ENCODE results near the gene OVCA2.
A peak's percentile ranks its signal among the peaks of the same experiment; 100 is the strongest.

OVCA2 gene

GRCh38 chr17:2067048-2067561, 25.3 kb downstream of the OVCA2 start:
- no peak for DNase-seq

DNA sequence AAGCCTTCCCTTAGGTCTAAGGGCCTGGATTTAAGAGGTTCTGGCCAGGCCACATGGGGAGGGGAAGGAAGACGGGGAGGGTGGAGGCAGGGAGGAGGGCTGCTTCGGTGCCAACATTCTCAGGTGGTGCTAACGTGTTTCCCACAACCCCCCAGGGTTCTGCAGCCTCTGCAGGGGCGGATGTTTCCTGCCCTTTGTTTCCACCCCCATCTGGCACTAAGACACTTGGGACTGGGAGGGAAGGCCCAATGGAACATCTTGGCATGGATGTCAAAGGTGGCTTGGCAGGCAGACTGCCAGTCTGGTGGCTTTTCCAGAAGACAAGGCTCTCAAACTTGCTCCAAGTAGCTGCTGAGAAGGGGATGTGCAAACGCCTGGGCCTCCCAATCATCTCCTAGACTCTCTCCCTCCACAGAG, 25.8 kb downstream of the OVCA2 start:
- DNase-seq, result no peak

- no peak for DNase-seq
Observed at GRCh38 chr17:2068031-2068518, 26.3 kb downstream of the OVCA2 start.

DNA sequence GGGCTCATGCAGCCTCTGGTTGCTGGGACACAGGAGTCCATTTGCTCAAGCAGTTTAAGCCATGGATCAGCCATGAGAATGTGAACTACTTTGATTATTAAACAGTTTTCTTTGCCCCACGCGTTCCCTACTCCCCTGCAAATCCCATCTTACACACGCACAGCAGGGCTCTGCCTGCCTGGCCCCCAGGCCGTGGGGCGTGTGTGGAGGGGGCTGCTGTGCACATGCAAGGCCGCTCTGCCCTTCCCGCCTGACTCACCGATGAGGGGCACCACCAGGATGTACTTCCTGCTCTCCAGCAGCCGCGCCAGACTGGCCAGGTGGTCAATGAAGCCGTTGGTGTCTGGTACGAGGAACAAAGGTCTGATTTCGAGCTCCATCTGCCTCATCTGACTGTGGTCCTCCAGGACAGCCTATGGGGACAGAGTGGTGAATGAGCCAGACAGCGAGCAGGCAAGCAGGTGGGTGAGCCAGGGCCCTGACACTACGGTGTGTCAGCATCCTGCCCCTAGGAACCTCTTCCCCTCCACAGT, 26.8 kb downstream of the OVCA2 start:
- DNase-seq, result no peak

DNA sequence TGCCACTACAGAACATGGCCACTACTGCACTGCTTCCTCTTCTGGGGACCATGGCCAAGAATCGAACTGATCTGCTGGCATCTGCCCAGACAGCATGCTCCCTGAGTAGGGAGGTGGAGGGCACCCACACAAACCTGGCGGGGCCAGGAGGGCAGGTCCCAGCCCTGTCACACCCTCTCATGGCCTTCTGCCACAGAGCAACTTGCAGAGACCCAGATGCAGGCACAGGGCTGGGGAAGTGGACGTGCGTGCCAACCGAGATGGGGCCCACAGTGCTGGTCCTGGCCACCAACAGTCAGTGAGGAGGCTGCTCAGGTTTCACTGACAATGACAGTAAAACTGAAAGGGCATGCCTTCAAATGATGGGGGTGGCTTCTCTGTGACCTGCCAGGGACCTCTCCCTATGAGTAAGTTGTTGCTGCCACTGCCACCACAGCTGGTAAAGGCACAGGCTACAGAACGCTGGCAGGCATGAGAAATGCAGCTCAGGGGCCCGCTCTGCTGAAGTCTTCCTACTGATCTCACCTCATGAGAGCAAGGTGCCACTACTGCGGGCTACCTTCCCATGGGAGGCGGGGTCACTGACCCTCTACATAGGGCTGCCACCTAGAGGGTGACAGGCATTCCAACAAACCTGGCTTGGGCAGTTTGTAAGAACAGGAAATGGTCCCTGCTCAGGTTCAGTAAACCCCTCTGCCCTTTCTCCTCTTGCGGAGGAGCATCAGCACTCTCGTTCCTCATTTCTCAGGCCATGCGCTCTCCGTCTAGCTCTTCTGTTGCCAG, 28.6 kb downstream of the OVCA2 start:
- no peak for DNase-seq

- no peak for DNase-seq
Observed at GRCh38 chr17:2071024-2071385, 29.2 kb downstream of the OVCA2 start.

- no peak for DNase-seq
Observed at GRCh38 chr17:2071455-2072281, 29.8 kb downstream of the OVCA2 start.

DNA sequence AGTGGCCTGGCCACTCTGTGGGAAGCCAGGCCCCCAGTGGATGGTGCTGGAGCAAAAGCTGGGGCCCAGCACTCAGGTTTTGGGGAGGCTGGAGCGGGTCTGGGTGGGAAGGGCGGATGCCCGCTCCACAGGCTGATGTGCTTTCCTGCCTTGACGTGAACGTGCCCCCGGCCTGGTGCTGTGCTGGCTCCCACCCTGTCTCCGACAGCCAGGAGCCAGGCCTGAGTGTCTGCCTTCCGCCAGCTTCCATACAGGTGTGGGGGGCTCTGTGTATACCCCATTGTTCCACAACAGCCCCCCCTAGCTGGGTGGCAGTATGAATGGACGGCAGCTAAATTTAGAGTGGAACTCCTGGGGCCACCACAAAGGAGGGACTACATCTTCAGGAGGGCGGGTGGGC, 33.1 kb downstream of the OVCA2 start:
- no peak for DNase-seq

DNA sequence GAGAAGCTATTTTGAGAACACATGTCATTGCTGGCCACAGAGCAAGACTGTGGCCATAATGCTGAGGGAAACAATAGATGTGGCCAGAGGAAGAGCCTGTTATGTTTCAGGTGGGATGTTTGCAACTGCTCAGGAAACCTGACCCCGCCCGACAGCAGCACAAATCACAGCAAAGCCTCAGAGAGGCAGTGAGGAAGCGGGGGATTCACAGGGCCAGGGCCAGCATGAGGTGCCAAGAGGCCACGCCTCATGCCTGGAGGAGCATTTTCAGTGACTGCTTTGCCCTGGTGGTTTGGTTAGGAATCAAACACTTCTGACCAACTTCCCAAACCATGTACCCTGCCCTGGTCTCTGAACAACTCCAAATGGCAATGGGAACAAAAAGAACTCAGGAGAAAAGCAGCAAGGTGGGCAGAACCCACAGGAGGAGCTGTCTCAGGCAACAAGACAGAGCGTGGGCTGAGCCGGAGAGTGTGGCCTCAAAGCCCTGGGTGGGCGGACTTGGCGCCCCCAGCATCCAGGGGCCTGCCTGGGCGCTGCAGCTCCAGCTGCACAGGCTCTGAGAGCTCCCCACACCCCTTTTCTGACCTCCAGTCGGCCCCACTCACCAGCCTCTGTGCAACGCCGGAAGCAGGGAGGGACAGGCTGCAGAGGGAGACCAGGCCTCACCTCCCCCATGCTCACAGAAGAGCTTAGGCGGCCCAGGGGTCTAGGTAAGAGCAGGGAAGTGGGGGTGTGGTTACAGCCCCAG, 33.7 kb downstream of the OVCA2 start:
- no peak for DNase-seq

- DNase-seq, result no peak
Observed at GRCh38 chr17:2076087-2076984, 34.5 kb downstream of the OVCA2 start.

DNA sequence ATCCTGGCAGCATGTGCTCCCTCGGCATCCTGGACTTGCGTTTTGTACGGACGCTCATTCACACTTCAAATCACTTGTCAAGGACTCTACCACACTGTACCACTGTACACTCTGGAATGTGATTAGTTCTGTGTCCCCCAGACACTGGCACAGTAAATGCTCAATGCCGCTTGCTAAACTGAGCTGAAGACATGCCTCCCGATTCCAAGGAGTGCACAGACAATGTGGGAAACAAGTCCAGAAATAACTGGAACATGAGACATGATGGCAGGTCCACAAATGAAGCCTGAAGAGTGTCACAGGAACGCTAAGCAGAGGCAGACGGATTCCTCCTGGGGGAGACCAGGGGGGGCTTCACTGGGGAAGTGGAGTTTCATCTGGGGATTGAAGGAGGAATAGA, 35.2 kb downstream of the OVCA2 start:
- DNase-seq, result no peak

DNA sequence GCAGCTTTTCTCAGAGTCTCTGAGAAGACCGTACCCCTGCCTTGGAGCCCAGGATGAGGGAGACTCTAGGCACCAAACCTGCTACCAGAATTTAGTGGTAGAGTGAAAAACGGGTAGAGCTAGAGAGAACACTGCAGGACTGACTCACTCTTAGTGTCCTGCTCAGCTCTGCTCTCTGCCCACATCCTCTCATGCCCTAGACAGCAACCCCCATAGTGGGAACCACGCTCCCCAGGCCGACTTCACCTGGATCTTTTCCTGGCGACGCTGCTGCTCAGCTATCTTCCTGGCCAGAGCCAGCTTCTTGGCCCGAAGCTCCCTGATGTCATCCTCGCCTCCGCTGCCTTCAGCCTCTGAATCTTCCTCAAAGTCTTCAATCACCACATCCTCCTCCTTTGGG, 39.7 kb downstream of the OVCA2 start:
- DNase-seq, result no peak

DNA sequence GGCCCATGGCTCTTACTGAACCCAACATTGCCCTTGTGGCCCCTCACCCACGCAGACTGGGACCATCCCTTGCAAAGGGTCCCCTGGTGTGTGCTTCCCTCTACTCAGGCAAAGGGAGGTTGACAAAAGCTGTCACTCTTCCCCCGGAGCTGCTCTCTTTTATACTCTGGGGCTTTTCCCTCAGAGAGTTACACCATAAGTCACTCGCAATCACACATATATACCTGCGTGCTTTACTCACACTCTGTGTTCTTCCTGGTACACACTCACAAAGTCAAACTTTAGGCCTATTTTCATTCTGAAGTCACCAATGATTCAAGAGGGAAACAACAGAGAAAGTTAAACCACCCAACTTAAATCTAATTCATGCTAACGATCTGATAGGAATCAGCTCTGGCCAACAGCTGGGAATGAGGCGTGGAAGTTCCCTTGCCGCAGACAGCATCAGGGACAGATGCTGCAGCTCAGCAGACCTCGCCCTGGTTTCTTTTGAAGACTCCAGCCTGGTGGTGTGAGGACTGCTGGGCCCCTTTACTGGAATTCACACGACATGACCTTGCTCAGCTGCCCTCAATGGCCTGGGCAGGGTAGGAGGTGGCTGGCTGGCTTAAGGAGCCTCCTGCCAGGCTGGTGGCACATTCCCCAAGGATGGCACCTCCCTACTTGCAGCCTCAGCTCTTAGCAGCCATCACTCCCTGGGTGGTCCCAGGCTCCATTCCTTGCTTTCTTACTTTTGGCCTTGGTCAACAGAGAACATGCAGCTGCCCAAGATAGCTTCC, 40.4 kb downstream of the OVCA2 start:
- no peak for DNase-seq

DNA sequence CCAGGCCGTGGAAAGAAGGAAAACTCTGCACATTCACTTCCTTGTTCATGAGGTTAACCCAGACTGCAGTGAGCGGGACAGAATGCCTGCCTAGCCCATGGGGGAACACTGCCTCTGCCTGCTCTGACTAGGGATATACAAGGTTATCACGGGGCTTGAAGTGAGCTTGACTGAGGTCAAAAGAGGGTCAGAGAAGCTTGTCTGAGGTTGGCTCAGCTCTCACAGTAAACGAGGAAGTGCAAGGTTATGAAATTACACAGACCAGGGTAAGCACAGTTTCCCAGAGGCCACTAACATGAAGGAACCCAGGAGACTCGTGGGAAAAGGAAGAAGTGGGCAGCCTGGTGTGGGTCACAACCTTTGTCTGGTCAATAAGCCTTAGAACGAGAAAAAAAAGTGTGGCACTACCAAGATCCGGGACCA, 41.8 kb downstream of the OVCA2 start:
- peak; percentile 52 for DNase-seq

GRCh38 chr17:2084036-2084765, 42.4 kb downstream of the OVCA2 start:
- no peak for DNase-seq

DNA sequence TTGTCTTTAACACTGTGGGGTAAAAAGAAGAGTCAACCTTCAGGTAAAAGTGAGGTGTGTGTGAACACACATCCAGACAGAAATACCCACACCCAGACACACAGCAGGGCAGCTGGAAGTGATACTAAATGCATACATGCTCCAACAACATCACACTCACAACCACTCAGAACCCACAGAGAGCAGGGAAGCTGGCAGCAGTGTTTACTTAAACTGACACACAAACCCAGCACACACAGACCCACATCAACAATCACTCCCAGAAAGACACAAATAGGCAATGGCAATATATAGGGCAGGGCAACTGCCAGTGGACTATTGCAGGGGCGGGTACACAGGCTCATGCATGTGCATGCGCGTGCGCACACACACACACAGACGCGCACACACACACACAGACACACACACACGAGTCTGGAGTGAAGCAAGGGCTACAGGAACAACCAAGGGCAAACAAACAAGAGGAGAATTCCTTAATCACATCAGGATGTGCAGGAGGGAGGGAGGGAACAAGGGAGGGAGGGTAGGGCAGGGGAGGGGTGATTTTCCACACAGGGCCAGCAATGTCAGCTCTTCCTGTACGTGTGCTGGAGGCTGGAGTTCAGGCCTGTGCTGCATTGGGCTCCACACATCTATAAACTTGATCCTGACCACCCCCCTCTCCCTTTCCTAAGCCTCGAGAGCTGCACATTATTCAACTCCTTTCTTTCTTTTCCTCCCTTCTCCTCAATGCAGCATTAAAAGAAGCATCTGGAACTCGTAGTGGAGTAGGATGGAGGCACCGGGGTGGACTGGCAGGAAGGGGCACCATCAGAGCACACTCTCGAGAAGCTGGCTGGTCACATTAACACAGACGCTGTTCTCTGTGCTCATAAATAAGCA, 43.2 kb downstream of the OVCA2 start:
- DNase-seq, result peak; percentile 12

GRCh38 chr17:2085648-2085949, 43.8 kb downstream of the OVCA2 start:
- DNase-seq, result no peak

DNA sequence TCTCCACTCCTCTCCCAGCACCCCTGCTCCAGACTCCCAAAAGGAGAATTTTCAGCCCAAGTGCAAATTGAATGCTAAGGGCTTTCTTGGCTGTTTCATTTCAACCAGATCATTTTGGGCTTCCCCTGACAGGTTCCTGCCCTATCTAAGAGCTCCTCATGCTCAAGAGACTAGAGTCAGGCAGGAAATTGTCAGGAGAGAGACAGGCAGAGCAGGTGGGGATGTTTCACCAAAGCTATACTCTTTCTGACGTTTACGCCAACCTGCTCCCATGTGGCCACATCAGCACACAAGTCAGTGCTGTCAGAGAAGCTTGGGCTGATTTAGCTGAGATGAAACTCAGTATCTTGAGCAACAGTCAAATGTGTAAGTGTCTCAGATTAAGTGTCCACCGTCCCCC, 44.5 kb downstream of the OVCA2 start:
- no peak for DNase-seq

GRCh38 chr17:2087597-2088211, 45.9 kb downstream of the OVCA2 start:
- DNase-seq, result peak; percentile 83
